PC-3 (cell line): ENCODE measurements around the gene SAMD9. TPM values are rescaled to one million over a fixed set of nuclear protein-coding genes. Genes with fewer than 3 reads are reported as not detected.
A peak's percentile ranks its signal among the peaks of the same experiment; 100 is the strongest.
"Not testable (repeated sequence)": the region's sequence is repeated elsewhere in the genome, so short reads cannot be mapped to it uniquely, and the experiment has no call there.

Source experiments
- ATAC-seq: fragments of 200-7000 bp; cut with Tn5 transposase; 2 replicates; pipeline ENCODE4 v1.9.1; 2020; ENCODE audit warnings: mild to moderate bottlenecking, moderate library complexity
- BruUV-seq: library from RNA; stranded (reverse); fragments of 400-500 nt; replicated peaks from 2 replicates; lab custom pipeline; 2021; lab: Mats Ljungman, UMichigan
- CTCF ChIA-PET: fragments of 300-600 bp; sonication (Branson Sonifier 250); formaldehyde crosslinking; loops from one replicate; lab custom pipeline; 2022; ENCODE audit warnings: antibody characterized with exemption; lab: Charles Lee
- POLR2A ChIA-PET: fragments of 300-600 bp; sonication (Branson Sonifier 250); formaldehyde crosslinking; loops from one replicate; lab custom pipeline; 2022; ENCODE audit warnings: antibody characterized with exemption; ENCODE audit not compliant: unreplicated experiment; lab: Charles Lee
- DNase-seq: peaks from one replicate; pipeline ENCODE4 v3.0.0-alpha.2; 2015
- H2AFZ ChIP-seq: fragments of 300-600 bp; sonication (generic); 2 replicates; pipeline ENCODE4 v1.6.0; 2016; ENCODE audit warnings: antibody characterized with exemption, low read length
- H3F3A ChIP-seq: fragments of 300-600 bp; sonication (generic); one replicate; pipeline ENCODE4 v1.6.0; 2017; ENCODE audit warnings: antibody characterized with exemption, low read length, control low read depth, mild to moderate bottlenecking; ENCODE audit not compliant: unreplicated experiment
- H3K27ac ChIP-seq: fragments of 300-600 bp; sonication (generic); 2 replicates; pipeline ENCODE4 v1.5.1; 2016; ENCODE audit warnings: mild to moderate bottlenecking, low read length
- H3K27me3 ChIP-seq: fragments of 300-600 bp; sonication (generic); 2 replicates; pipeline ENCODE4 v1.6.1; 2016; ENCODE audit warnings: low read length, mixed read lengths
- H3K36me3 ChIP-seq: fragments of 300-600 bp; sonication (generic); 2 replicates; pipeline ENCODE4 v1.6.1; 2016; ENCODE audit warnings: low read depth, mixed run types, low read length, mixed read lengths
- H3K4me1 ChIP-seq: fragments of 300-600 bp; sonication (generic); 2 replicates; pipeline ENCODE4 v1.5.1; 2016; ENCODE audit warnings: low read length; ENCODE audit not compliant: insufficient read depth
- H3K4me2 ChIP-seq: fragments of 300-600 bp; sonication (generic); 2 replicates; pipeline ENCODE4 v1.6.0; 2016; ENCODE audit warnings: low read length
- H3K4me3 ChIP-seq: fragments of 300-600 bp; sonication (generic); 2 replicates; pipeline ENCODE4 v1.5.1; 2016; ENCODE audit warnings: mild to moderate bottlenecking, low read length, mixed read lengths
- H3K79me2 ChIP-seq: fragments of 300-600 bp; sonication (generic); 2 replicates; pipeline ENCODE4 v1.6.1; 2017; ENCODE audit warnings: low read length, mixed read lengths
- H3K9ac ChIP-seq: fragments of 300-600 bp; sonication (generic); 2 replicates; pipeline ENCODE4 v1.6.0; 2016; ENCODE audit warnings: mild to moderate bottlenecking, low read length
- H3K9me2 ChIP-seq: fragments of 300-600 bp; sonication (generic); replicated peaks from 2 replicates; pipeline ENCODE4 v1.6.1; 2016; ENCODE audit warnings: mixed run types, low read length, mixed read lengths
- H3K9me3 ChIP-seq: fragments of 300-600 bp; sonication (generic); 2 replicates; pipeline ENCODE4 v1.6.1; 2016; ENCODE audit warnings: low read length, mixed read lengths
- H4K20me1 ChIP-seq: fragments of 300-600 bp; sonication (generic); 2 replicates; pipeline ENCODE4 v1.6.1; 2016; ENCODE audit warnings: low read length, mixed read lengths
- CTCF ChIP-seq: fragments of 300-600 bp; sonication (generic); conservative IDR thresholded peaks from 2 replicates; pipeline ENCODE4 v1.5.1; 2017; ENCODE audit warnings: antibody characterized with exemption, low read depth, mild to moderate bottlenecking, low read length
- EZH2 ChIP-seq: fragments of 300-600 bp; sonication (generic); IDR thresholded peaks from one replicate; pipeline ENCODE4 v1.6.1; 2017; ENCODE audit warnings: antibody characterized with exemption, mild to moderate bottlenecking, low read length; ENCODE audit not compliant: unreplicated experiment
- EZH2phosphoT487 ChIP-seq: fragments of 300-600 bp; sonication (generic); IDR thresholded peaks from 2 replicates; pipeline ENCODE4 v1.6.1; 2018; ENCODE audit warnings: mild to moderate bottlenecking, antibody characterized with exemption, low read length, borderline replicate concordance
- intact Hi-C: fragments of 100-400 bp; cut with micrococcal nuclease; formaldehyde crosslinking; loops from 2 replicates; pipeline ENCODE4 v1.9.0; 2023
- total RNA-seq: library from RNA; depleted of rRNA; stranded (reverse); fragments of >200 nt; gene quantifications from 2 replicates; pipeline ENCODE4 v1.2.3, GENCODE V29; 2014

Gene SAMD9
- total RNA-seq, 1 experiment from 2014 or later: 3.0 TPM

GRCh38 chr7:93097388-93097787, 20.4 kb downstream of the SAMD9 start:
- H3K27ac ChIP-seq: no peak overlapping the region

GRCh38 chr7:93092757-93093370, 24.9 kb downstream of the SAMD9 start:
- H3K9ac ChIP-seq: no peak overlapping the region
- POLR2A ChIA-PET: no interaction called here
- peak; percentile 81 for ATAC-seq
- H3K27ac ChIP-seq: no peak overlapping the region
- no peak overlapping the region for H3K4me3 ChIP-seq
- no peaks in the 10 kb centered on the region for H3K9me2 ChIP-seq
- no peaks in the 10 kb centered on the region for H3K27me3 ChIP-seq
- no peaks in the 10 kb centered on the region for H3K36me3 ChIP-seq
- H3K9me3 ChIP-seq: no peaks in the 10 kb centered on the region
- no peaks in the 10 kb centered on the region for H3K79me2 ChIP-seq
- peak; percentile 46 for DNase-seq
- H2AFZ ChIP-seq: no peak overlapping the region
- CTCF ChIA-PET: no interaction called here
- H3K4me2 ChIP-seq: no peak overlapping the region
- no peaks in the 10 kb centered on the region for H3F3A ChIP-seq
- TF ChIP-seq EZH2phosphoT487: no peak
- peak; percentile 64 for TF ChIP-seq CTCF
- TF ChIP-seq EZH2: no peak
- no peaks in the 10 kb centered on the region for H3K4me1 ChIP-seq
- intact Hi-C loops: loop anchor here (1.0 kb wide), 1 partner anchor 135 kb away; no protein-coding TSS in a partner anchor
- no peaks in the 10 kb centered on the region for H4K20me1 ChIP-seq
- BruUV-seq: no TSS peak

More at GRCh38 chr7:93097388-93097787, 20.4 kb downstream of the SAMD9 start:
- Histone ChIP-seq H3K27me3 (no peaks in the 10 kb centered on the region), H3K9me2 (no peaks in the 10 kb centered on the region), H3K4me2 (no peak overlapping the region), H4K20me1 (no peaks in the 10 kb centered on the region), H3K4me3 (no peak overlapping the region), H3K36me3 (no peaks in the 10 kb centered on the region), H3K79me2 (no peaks in the 10 kb centered on the region), H2AFZ (no peak overlapping the region), H3K4me1 (no peaks in the 10 kb centered on the region), H3K9ac (no peak overlapping the region), H3F3A (no peaks in the 10 kb centered on the region), H3K9me3 (no peaks in the 10 kb centered on the region)
- intact Hi-C loops: no loop called here
- ChIA-PET POLR2A (no interaction called here), CTCF (no interaction called here)
- no TSS peak for BruUV-seq
- no peak for DNase-seq
- ATAC-seq: no peak
- TF ChIP-seq EZH2 (no peak), EZH2phosphoT487 (no peak)

- H3K9me3 ChIP-seq, H3F3A ChIP-seq, BruUV-seq, ATAC-seq, H3K9ac ChIP-seq, H3K4me3 ChIP-seq, H3K4me1 ChIP-seq, H3K9me2 ChIP-seq, H4K20me1 ChIP-seq, DNase-seq, H3K27ac ChIP-seq, H3K27me3 ChIP-seq, POLR2A ChIA-PET, H3K4me2 ChIP-seq, CTCF ChIA-PET, intact Hi-C loops, H3K36me3 ChIP-seq, H3K79me2 ChIP-seq, H2AFZ ChIP-seq: not testable (repeated sequence)
Measured at GRCh38 chr7:93073357-93073756, 44.4 kb downstream of the SAMD9 start.
